ENCODE results near the gene RBMY1J.
"Not testable (repeated sequence)": the region's sequence is repeated elsewhere in the genome, so short reads cannot be mapped to it uniquely, and the experiment has no call there.

The RBMY1J gene

DNA sequence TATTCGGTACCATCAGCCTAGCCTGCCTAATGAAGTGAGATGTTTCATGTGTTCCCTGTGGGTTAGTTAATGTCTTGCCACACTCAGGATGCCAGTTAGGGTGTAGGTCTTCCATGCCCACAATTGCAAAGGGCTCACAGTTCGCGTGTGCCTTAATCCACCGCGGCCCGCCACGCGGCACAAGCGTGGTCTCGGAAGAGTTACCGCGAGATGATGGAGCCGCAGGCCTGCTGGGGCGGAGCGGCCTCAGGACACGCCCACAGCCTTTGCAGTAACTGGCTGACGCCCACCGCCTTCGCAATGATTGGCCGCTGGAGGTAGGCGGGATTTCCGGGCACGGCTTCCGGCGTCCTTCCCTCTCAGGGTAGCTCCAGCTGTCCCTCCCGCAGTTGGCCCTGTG, at the start of gene RBMY1J:
Gene RBMY1J (plus strand): TSS at position 301 of the 400 bp plus-strand sequence. CDS start 2,038 bp downstream, outside the sequence.
- H3K4me1 Mint-ChIP-seq, H3K4me3 Mint-ChIP-seq, CTCF ChIA-PET, DNase-seq, H3K27ac Mint-ChIP-seq, H3K36me3 Mint-ChIP-seq, H3K27me3 Mint-ChIP-seq, H3K9me3 Mint-ChIP-seq: not testable (repeated sequence)

GRCh38 chrY:22367416-22367815, 35.8 kb upstream of the RBMY1J start:
- no peaks in the 10 kb centered on the region for H3K4me1 Mint-ChIP-seq
- CTCF ChIA-PET: no interaction called here

GRCh38 chrY:22370623-22371022, 32.6 kb upstream of the RBMY1J start:
- DNase-seq: no peak
- no peaks in the 10 kb centered on the region for H3K36me3 Mint-ChIP-seq
- H3K27me3 Mint-ChIP-seq: no peaks in the 10 kb centered on the region

More at GRCh38 chrY:22367416-22367815, 35.8 kb upstream of the RBMY1J start:
- Mint-ChIP-seq H3K27me3 (no peaks in the 10 kb centered on the region), H3K4me3 (no peak overlapping the region), H3K36me3 (no peaks in the 10 kb centered on the region), H3K27ac (no peak overlapping the region), H3K9me3 (peaks cover 2% of the 10 kb centered on the region)
- DNase-seq: no peak

DNA sequence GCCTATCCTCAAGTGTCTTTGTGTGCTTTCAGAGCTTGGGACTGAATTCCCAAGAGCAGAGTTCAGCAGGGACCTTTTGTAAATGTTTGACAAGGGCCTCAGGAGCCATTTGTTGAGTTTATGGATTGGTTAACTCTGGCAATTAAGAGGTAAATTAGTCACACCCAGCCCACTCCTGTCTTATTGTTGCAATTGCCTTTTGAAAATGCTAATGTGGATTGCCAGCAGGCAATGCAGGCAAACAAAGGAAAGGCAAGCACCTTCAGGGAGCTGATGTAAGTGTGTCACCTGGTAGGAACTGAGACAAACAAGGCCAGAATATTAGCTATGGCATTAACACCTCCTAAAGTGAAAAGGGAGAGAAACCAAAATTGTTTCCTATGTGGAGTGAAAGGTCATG, 29.7 kb upstream of the RBMY1J start:
- H3K4me1 Mint-ChIP-seq: no peaks in the 10 kb centered on the region
- H3K27me3 Mint-ChIP-seq: no peaks in the 10 kb centered on the region
- CTCF ChIA-PET: no interaction called here
- no peak for DNase-seq
- H3K9me3 Mint-ChIP-seq: no peaks in the 10 kb centered on the region
- H3K27ac Mint-ChIP-seq: no peak overlapping the region
- no peaks in the 10 kb centered on the region for H3K36me3 Mint-ChIP-seq
- no peak overlapping the region for H3K4me3 Mint-ChIP-seq

More at GRCh38 chrY:22370623-22371022, 32.6 kb upstream of the RBMY1J start:
- Mint-ChIP-seq H3K4me1 (no peaks in the 10 kb centered on the region), H3K27ac (no peak overlapping the region), H3K9me3 (no peaks in the 10 kb centered on the region), H3K4me3 (no peak overlapping the region)
- CTCF ChIA-PET: no interaction called here

DNA sequence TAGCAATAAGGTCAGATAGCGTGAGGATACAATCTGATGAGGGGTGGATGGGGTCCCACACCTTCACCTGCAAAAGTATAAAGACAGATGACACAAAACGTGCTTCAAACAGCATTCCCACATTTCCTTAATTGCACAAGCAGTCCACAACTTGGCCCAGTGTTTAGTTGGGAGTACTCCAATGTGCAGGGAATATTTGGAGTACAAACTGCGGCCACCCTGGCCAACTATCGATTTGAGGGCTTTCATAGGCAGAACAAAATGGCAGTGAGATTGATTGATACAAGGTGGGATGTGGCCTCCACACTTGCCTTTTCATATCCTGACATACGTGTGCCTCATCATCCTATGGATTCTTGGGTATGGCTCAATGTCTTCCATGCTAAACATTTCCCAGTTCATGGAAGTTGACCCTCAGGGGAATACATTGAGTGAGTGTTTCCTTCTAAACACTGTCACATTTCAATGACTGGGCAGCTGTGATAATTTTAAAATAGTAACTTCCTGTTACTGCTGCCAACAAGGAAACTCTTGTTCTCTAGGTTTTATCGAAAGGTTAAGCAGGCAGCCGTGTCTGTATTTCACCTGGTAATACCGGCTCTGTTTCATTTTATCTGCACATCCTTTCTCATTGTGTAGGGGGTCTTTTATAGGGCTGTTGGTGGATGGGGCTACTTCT, 41.6 kb downstream of the RBMY1J start:
- H3K4me1 Mint-ChIP-seq, H3K4me3 Mint-ChIP-seq, H3K36me3 Mint-ChIP-seq, DNase-seq, H3K9me3 Mint-ChIP-seq, H3K27ac Mint-ChIP-seq, H3K27me3 Mint-ChIP-seq, CTCF ChIA-PET: not testable (repeated sequence)

DNA sequence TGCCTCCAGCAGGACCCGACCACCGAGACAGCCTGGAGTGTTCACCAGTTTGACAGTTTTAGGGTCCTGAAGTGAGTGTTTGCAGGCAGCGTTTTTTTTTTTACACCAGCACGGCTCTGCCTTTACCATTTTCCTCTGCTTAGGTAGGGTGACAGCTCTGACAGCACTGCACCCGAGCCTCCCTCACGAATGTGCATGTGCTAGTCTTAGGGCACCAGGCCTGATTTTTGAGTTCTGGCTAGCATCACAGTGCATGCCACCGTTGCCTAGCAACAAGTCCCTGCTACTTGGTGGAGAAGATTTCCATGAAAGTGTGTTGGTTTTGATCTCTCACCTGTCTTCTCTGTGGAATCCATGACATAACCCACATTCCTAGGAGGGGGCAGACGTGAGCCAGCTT, 52.3 kb downstream of the RBMY1J start:
- H3K4me3 Mint-ChIP-seq, H3K27me3 Mint-ChIP-seq, CTCF ChIA-PET, DNase-seq, H3K9me3 Mint-ChIP-seq, H3K36me3 Mint-ChIP-seq, H3K27ac Mint-ChIP-seq, H3K4me1 Mint-ChIP-seq: not testable (repeated sequence)

- H3K27me3 Mint-ChIP-seq, H3K9me3 Mint-ChIP-seq, H3K4me1 Mint-ChIP-seq: not testable (repeated sequence)
These were observed 58.8 kb downstream of the RBMY1J start for GRCh38 chrY:22461962-22462361.

More at GRCh38 chrY:22461962-22462361, 58.8 kb downstream of the RBMY1J start:
- H3K36me3 Mint-ChIP-seq, H3K4me3 Mint-ChIP-seq, H3K27ac Mint-ChIP-seq, CTCF ChIA-PET, DNase-seq: not testable (repeated sequence)

Data from activated naive CD4-positive, alpha-beta T cell treated with anti-CD3 and anti-CD28 coated beads, Interleukin-2, amount 10 ng/mL, durations not matched to agents 7 days and 5 days (primary cell).